Measurements from ENCODE around the gene TRIM71.
"Not testable (repeated sequence)": the region's sequence is repeated elsewhere in the genome, so short reads cannot be mapped to it uniquely, and the experiment has no call there.

Gene TRIM71

DNA sequence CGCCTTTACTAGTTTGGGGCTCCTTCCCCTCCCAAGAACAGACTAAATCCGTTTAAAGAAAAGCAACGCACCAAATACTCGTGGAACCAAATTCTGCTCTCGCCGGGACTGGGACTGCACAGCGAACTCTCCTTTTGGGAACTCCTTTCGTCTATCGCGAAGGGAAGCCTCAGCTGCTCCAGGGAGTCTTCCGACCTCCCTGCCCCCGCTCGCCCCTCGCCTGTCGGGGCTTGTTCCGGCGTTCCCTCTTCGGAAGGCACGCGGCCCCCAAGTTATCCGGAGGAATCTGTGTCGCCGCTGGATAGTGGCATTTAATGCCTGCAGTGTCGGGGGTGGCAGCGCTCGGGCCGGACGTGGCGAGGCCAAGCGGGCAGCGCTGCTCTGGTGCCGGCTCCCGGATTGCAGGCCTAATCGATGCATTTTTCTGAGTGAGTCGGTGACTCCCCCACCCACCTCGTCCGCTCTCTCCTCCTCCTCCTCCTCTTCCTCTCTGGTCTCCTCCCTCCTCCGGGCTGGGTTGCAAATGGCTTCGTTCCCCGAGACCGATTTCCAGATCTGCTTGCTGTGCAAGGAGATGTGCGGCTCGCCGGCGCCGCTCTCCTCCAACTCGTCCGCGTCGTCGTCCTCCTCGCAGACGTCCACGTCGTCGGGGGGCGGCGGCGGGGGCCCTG is at the start of gene TRIM71:
TSS of gene TRIM71 (plus strand) at position 440 of the 671 bp plus-strand sequence. CDS start at position 524, 84 bp downstream.
- no peak for DNase-seq

DNA sequence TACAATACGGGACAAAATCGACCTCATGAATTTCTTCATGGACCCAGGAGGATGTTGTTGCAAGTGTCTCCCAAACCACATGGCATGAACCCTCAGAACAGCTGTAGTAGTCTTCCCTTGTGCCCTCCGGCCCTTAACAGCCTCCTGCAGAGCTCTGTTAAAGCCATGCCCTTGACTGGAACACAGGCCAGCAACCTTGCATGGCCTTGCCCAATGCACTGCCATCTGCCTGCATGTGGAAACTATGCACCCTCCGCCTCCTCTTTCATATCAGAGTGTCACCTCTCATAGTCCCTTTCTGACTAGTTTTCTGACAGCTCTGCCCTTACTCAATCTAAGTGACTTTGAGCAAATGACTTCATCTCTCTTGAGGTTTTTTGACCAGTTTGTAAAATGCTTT is 39.4 kb upstream of the TRIM71 start:
- no peak for DNase-seq

DNA sequence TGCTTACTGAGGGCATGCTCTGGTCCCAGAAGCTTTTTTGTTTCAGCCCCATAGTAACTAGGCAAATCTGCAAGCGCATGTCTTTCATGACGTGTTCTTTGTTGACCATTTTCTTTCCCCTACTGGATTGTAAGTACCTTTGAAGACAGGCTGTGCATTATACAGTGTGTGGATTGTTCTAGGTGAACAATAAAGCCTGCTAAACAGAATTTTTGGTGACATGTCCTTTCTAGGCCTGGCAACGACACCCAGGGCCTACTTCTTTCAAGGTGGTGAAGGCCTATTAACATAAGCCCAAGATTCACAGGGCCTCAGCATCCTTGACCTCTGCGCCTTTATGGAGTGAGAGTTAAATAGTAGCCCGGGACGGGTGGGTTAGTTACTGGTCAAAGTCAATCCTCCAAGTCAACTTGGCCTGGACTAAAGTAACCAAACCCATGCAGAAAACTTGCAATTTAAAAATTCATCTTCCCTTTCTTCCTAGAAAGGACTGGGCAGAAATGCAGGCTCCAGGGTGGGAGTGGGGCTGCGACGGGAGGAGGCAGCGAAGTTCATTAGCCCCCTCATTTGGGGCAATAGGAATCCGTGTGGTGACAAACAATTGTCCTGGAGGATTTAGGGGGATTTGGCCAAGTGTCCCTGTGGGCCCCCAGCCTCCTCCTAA is 37.6 kb upstream of the TRIM71 start:
- no peak for DNase-seq

DNA sequence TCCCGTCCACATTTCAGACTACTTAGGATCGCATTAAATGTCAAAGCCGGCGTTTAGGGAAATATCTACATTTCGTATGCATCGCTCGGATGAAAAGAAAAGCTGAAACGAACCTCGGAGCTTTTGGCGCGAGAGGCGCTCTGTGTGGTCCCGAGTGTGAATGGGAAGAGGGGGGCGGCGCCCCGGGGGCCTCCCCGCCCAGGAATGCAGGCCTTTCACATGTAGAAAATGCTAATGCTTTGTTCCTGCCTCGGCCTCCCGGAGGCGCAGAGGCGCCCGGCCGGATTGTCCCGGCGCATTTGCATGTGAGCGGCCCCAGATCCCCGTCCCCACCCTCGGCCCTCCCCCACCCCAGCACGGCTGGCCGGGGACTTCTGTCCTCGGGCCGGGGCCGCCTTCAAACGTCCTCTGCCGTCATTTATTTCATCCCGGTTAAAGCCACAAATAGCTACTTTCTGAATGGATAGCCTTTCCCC is 37.0 kb upstream of the TRIM71 start:
- DNase-seq: no peak

DNA sequence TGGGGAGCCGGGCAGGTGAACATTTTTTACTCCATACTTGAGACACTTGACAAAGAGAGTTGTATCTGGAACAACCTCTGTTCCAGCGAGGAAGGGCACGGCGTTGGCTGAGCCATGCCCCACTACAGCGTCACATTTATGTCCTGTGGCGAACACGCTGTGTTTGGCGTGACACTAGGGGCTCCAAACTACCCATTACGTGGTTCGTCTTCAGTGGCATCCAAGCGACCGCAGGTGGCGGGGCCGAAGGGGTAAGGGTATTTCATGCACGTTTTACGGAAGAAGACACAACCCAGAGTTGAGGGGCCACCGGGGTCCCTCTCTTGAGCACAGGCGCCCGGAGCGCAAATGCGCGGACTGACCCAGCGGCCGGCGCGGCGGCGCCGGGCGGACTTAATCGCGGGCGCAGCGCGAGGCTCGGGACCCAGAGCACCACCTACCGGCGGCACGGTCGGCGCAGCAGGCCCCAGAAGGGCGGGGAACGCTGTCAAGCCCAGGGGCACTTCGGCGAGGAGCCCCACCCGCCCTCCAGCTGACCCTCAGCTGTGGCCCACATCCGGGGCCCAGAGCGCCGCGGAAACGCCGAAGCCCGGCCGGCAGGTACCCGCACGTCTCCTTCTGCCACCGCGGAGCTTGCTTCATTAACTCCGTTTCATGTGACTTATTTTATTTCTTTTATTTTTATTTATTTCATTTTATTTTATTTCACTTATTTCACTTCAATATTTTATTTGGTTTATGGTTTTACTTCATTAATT is 36.4 kb upstream of the TRIM71 start:
- DNase-seq: no peak

DNA sequence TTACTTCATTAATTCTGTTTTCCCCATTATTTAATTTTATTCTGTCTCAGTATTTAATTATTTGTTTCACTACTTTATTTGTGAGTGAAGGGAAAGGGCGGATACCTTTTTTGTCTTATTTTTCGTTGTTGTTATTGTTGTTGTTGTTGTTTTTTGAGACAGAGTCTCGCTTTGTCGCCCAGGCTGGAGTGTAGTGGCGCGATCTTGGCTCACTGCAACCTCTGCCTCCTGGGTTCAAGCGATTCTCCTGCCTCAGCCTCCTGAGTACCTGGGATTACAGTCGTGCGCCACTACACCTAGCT is 35.9 kb upstream of the TRIM71 start:
- not testable (repeated sequence) for DNase-seq

DNA sequence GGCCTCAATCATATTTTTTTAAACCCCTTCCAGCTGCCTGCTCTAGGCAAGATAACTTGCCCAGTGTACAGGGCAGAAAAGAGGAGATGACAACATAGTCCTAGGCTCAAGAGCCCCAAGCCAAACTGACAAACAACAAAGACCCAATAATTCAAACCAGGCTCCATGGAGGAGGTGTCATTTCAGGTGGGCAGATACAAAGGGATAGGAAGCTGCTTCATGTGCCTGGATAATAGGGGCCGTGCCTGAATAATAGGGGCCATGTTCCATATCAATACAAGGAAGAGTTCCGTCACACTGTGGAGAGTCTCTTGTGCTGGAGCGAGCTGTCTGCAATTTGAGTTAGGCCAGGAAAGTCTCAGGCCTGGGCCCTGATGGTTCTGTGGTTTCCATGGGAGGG is 35.4 kb upstream of the TRIM71 start:
- no peak for DNase-seq

DNA sequence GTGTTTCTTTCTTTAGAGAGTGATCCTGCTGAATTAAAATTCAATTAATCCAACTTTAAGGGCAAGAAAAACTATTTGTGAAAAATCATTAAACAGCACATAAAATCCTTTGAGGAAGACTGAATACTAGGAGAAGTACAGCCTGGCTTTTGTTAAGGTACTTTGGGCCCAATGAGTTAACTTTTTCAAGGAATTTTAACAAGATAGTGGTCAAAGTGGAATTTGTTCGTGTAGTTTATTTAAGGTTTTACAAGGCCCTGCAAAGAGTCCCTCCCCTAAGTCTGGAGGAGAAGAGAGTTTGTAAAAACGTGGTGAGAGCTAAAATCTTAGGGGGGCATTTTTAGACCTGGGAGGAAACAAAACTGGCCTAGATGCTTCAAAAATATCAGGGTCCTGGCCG is 26.0 kb upstream of the TRIM71 start:
- DNase-seq: no peak

DNA sequence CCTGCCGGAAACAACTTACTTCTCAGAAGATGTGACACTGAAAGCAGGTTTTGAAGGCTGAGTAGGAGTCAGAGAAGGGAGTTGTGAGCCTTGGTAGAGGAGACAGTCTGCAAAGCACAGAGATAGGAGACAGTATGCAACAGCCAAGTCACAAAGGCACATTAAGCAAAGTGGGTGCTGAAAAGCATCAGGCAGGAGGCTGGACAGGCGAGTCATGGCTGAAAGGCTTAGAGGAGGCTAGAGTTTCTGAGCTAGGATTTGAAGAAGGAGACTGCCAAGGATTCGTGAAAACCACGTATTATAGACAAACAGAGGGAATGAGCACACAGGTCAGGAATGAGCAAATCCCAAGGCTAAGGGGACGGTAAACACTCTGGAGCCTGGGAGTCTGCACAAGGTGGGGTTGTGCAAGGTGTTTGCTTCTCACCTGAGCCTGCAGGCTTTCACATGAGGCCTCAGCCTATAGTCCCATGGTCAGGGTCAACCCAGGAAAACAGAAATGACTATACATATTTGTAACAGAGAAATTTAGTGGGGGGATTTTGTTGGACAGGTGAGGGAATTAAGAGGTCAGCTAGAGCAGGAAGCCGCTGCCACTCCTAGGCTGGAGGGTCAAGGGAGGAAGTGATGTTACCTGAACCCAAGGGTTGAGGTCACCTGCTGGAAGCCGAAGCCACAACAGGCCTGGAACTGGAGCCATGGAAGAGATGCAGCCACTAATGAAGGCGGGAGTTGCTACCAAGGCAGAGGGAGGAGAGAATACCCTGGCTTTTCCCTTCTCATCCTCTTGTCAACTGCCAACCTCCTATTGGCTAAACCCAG is 23.1 kb upstream of the TRIM71 start:
- DNase-seq: no peak

DNA sequence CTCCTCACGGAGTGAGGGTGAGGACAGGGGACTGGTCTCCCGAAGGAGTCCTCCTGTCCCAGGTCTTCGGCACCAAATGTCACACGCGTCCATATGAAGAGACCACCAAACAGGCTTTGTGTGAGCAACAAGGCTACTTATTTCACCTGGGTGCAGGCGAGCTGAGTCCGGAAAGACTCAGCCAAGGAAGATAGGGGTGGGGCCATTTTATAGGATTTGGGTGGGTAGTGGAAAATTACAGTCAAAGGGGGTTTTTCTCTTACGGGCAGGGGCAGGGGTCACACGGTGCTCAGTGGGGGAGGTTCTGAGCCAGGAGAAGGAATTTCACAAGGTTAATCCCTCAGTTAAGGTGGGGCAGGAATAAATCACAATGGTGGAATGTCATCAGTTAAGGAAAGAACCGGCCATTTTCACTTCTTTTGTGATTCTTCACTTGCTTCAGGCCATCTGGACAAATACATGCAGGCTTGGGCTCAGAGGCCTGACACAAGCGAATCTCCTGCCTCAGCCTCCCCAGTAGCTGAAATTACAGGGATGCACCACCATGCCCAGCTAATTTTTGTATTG is 21.3 kb upstream of the TRIM71 start:
- DNase-seq: not testable (repeated sequence)

DNA sequence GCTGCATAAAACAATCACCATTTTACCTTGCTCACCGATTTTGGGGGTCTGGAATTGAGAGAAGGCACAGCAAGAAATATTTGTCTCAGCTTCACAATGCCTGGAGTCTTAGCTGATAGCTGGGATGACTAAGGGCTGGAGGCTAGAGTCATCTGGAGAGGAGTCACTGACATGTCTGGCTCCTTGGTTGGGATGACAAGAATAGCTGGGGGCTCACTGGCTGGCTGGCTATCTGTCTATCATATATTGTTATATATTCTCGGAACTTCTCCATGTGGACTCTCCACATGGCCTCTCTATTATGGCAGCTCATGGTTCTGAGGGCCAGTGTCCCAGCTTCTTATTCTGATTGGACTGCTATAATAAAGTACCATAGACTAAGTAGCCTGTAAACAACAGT is 20.0 kb upstream of the TRIM71 start:
- DNase-seq: no peak

DNA sequence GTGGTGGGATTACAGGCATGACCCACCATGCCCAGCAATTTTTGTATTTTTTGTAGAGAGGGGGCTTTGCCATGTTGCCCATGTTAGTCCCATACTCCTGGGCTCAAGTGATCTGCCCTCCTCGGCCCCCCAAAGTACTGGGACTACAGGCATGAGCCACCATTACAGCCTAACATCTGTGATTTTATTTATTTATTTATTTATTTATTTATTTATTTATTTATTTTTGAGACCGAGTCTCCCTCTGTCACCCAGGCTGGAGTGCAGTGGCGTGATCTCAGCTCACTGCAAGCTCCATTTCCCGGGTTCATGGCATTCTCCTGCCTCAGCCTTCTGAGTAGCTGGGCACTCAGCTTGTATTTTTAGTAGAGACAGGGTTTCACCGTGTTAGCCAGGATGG is 16.4 kb upstream of the TRIM71 start:
- DNase-seq: not testable (repeated sequence)

DNA sequence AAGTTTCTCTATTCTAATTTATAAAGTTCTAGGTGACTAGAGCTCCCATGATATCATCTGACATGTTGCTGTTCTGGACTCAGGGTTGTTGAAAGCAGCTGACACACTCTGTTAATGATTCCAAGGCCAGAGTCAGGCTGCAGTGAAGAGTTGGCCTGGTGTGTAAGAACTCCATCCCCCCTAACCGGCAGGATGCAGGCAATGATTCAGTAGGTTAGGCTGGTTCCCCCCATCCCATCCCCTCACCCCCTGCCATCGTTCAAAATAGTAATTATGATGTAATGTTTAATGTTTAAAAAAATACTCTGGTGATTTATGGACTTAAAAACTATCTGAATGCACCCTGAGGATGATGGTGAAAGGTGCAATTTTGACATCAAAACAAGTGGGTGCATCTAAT is 4.6 kb upstream of the TRIM71 start:
- DNase-seq: no peak

DNA sequence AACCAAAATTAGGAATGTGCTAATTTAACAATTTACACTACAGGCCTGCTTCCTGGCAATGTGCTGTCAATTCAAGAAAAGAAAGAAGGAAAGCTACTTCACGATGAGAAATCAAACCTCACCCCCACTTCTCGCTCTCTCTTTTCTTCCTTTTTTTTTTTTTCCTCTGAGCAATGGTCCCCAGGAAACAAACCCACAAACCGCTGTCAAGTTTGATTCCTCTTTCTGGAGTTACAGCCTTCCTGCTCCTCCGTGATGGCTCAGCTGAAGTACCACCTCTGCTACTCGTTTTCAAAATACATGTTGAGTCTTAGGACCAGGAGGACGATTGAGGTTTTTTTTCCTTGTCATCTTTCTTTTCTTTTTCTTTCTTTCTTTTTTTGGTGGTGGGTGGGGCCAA is 3.4 kb upstream of the TRIM71 start:
- DNase-seq: no peak

DNA sequence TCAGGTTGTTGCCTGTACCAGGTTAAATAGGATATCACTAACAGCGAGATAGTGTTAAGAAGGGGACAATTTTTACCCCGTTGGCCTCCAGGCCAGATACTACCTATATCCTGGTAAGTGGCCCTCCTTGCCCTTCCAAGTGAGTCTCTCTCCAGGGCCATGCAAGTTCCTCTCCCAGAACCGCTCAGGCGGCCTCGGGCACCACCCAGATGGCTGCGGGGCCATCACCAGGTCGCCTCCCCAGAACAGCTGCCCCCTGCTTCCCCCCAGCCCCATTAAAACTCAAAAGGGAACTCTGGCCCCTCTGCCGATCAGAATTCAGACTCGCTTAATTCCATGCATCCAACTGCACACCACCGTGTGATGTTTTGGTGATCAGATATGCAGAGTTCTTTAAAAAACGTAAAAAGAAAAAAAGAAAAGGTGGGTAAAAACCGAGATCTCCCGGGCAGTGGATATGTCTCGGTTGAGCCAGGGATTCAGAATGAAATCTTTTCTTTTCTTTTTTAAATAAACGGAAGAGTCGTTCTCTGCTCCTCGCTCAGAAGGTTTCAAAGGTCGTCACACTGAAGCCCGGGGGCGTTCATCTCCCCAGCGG is 1.9 kb upstream of the TRIM71 start:
- DNase-seq: no peak

DNA sequence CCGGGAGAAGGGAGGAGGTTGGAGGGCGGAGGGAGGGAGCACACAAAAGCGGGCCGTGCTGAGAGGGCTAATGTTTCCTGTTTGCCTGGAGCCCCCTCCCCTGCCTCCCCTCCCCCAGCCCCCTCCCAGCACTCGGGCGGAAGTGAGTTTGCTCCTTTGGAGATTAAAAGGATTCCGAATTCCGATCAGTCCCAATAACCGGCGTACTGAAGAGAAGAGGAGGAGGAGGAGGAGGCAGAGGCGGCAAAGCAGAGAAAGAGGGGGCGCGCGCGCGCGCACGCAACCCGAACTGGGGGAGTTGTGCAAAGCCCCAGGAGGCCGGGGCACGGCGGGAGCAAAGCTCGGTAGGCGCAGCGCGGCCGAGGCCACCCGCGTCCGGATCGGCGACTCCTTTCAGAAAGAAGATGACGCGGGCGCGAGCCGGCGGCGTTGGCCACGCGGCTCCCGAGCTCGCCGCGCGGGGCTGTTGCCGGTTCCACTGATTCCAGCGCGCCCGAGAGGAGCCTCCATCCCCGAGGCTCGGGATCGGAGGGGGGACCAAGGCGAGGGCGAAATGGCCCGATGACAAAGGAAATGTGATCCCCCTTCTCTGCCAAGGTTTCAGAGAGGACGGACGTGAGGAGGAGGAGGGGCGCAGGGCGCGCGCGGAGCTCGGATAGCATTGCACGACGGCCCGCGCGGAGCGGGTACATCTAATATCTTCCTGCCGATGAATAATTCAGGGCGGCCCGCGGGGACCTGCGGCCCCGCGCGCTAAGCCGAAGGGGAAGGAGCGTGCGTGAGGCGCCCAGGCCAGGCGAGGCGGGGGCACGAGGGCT is 1.1 kb upstream of the TRIM71 start:
- DNase-seq: no peak

DNA sequence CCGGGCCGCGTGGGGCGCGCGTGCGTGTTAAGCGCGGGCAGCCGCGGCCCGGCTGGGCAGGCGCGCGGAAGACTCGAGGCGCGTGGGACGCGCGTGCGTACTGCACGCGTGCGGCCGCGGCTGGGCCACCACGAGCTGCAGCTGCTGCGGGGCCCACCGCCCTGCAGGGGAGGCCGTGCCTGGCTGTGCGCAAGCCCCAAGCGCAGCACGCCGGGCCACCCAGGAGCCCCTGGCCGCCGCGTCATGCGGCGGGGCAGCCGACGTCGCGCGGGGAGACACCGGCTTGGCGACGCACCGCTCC is 590 bp upstream of the TRIM71 start:
- DNase-seq: no peak

DNA sequence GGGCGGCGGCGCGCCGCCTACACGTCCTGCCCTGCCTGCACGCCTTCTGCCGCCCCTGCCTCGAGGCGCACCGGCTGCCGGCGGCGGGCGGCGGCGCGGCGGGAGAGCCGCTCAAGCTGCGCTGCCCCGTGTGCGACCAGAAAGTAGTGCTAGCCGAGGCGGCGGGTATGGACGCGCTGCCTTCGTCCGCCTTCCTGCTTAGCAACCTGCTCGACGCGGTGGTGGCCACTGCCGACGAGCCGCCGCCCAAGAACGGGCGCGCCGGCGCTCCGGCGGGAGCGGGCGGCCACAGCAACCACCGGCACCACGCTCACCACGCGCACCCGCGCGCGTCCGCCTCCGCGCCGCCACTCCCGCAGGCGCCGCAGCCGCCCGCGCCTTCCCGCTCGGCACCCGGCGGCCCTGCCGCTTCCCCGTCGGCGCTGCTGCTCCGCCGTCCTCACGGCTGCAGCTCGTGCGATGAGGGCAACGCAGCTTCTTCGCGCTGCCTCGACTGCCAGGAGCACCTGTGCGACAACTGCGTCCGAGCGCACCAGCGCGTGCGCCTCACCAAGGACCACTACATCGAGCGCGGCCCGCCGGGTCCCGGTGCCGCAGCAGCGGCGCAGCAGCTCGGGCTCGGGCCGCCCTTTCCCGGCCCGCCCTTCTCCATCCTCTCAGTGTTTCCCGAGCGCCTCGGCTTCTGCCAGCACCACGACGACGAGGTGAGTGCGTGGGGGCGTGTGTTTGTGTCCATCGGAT is 602 bp downstream of the TRIM71 start:
- DNase-seq: no peak

DNA sequence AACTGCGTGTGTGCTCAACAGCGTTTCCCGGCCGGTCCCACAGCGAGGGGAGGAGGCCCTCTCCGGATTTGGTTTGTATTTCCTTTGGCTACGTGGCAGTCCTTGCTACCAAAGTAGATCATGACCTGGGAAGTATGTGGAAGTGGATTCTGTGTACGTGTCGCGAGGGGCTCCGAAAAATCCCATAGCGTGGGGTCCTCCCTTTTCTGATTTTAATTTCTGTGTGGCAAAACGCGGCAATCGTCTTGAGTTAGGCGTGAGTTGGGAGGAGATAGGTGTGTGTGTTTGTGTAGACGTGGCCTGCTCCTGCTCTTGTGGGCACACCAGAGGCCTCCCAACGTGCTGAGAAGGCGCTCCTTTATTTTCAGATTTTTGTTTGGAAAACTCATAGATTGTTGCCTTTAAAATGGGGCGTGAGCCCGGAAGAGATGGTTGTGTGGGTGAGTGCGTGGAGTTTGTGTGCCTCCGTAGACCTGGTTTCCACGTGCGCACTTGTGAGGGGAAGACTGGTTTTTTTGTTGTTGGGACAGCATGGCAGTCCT is 1.2 kb downstream of the TRIM71 start:
- no peak for DNase-seq

DNA sequence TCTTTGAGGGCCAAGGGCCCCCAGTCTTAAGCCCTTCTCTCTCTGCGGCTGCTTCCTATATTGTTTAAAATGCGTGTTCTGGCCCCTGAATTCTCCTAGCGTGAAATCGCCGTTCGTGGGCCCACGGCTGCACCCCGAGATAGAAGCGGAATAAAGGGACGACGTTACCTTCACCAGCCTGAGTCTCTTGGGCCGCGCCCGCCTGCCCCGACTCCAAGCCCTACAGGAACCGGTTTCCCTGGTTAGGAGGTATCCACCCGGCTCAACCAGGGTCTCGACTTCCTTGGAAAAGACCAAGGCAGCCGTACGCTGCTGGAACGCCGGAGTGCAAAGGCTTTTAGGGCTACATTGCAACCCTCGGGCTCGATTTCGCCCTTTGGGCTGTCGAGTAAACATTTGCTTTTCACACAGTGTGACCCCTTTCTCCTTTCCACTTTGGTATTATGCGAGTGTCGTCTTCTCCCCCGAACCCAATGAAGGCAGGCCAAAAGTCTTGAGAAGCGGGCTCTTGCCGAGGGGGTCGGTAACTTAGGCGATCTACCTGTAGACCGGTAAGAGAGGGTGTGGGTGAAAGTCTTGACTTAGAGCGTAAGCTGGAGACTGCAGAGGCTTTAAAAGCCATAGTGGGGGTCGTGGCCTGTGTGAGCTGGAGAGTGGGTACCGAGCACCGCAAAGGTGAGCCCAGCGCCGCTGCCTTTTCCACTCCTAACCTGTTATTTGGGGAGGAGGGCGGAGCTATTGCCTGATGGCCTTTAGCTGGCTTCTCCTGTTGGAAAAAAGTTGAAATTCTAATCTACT is 2.0 kb downstream of the TRIM71 start:
- DNase-seq: no peak

Data from DMS79 (cell line).